MCF 10A (cell line): ENCODE results near the gene HSD3B1. TPM values are rescaled to one million over a fixed set of nuclear protein-coding genes. Genes with fewer than 3 reads are reported as not detected.

Experiments used
- BruUV-seq: library from RNA; stranded (reverse); fragments of 400-500 nt; replicated peaks from 2 replicates; lab custom pipeline; 2021; lab: Mats Ljungman, UMichigan
- CTCF ChIA-PET: fragments of 300-600 bp; sonication (Branson Sonifier 250); formaldehyde crosslinking; extraction: SDS; loops from one replicate; lab custom pipeline; 2021; ENCODE audit warnings: antibody characterized with exemption, inconsistent platforms; lab: Yijun Ruan, JAX
- POLR2A ChIA-PET: fragments of 300-600, 350-650 bp; sonication (Branson Sonifier 250); formaldehyde crosslinking; extraction: SDS; loops from one replicate; lab custom pipeline; 2020; ENCODE audit warnings: antibody characterized with exemption, inconsistent platforms; lab: Yijun Ruan, JAX
- DNase-seq: peaks from one replicate; pipeline ENCODE4 v3.0.0-alpha.2; 2018; ENCODE audit not compliant: unreplicated experiment
- H3K27ac Mint-ChIP-seq: one replicate; pipeline ENCODE4 v1.8.0; 2022; ENCODE audit warnings: mild to moderate bottlenecking, low read depth, mixed read lengths; ENCODE audit not compliant: unreplicated experiment
- H3K27me3 Mint-ChIP-seq: one replicate; pipeline ENCODE4 v1.8.0; 2022; ENCODE audit warnings: mixed read lengths; ENCODE audit not compliant: insufficient read depth, unreplicated experiment
- H3K36me3 Mint-ChIP-seq: one replicate; pipeline ENCODE4 v1.8.0; 2022; ENCODE audit warnings: mild to moderate bottlenecking, moderate library complexity, mixed read lengths; ENCODE audit not compliant: insufficient read depth, unreplicated experiment
- H3K4me1 Mint-ChIP-seq: one replicate; pipeline ENCODE4 v1.8.0; 2022; ENCODE audit warnings: mixed read lengths; ENCODE audit not compliant: insufficient read depth, unreplicated experiment
- H3K4me3 Mint-ChIP-seq: one replicate; pipeline ENCODE4 v1.8.0; 2022; ENCODE audit warnings: mild to moderate bottlenecking, moderate library complexity, mixed read lengths; ENCODE audit not compliant: unreplicated experiment
- H3K9me3 Mint-ChIP-seq: one replicate; pipeline ENCODE4 v1.8.0; 2022; ENCODE audit warnings: mixed read lengths; ENCODE audit not compliant: unreplicated experiment
- CTCF ChIP-seq: fragments of 200-600 bp; IDR thresholded peaks from one replicate; pipeline ENCODE4 v1.8.0; 2022; ENCODE audit warnings: antibody characterized with exemption, mild to moderate bottlenecking; ENCODE audit not compliant: unreplicated experiment
- intact Hi-C: fragments of 100-400 bp; cut with micrococcal nuclease; formaldehyde crosslinking; loops from 2 replicates; pipeline ENCODE4 v1.14.1; 2022
- total RNA-seq: library from RNA; stranded (reverse); gene quantifications from 2 replicates; pipeline ENCODE4 v1.2.3, GENCODE V29; 2022

The HSD3B1 gene
- total RNA-seq, 1 experiment from 2014 or later: not detected

- H3K9me3 Mint-ChIP-seq: peaks cover 1% of the 10 kb centered on the region
- H3K27ac Mint-ChIP-seq: no peak overlapping the region
- intact Hi-C loops: no loop called here
- no peaks in the 10 kb centered on the region for H3K4me1 Mint-ChIP-seq
- H3K36me3 Mint-ChIP-seq: no peaks in the 10 kb centered on the region
- ChIA-PET POLR2A (no interaction called here), CTCF (interaction anchor here (0.6 to 1.9 kb wide), 2 partner anchors 13 to 1362 kb away, joined by 3 to 7 read pairs; no protein-coding TSS in a partner anchor)
- no TSS peak for BruUV-seq
- no peak overlapping the region for H3K4me3 Mint-ChIP-seq
- H3K27me3 Mint-ChIP-seq: peaks cover 4% of the 10 kb centered on the region
- no peak for DNase-seq
- no peak for TF ChIP-seq CTCF
These were observed 17.8 kb upstream of the HSD3B1 start for GRCh38 chr1:119489201-119489600.

- Mint-ChIP-seq H3K36me3 (no peaks in the 10 kb centered on the region), H3K27me3 (peaks cover 11% of the 10 kb centered on the region), H3K4me1 (no peaks in the 10 kb centered on the region), H3K9me3 (peaks cover 6% of the 10 kb centered on the region), H3K27ac (no peak overlapping the region), H3K4me3 (no peak overlapping the region)
- POLR2A ChIA-PET: no interaction called here
- no TSS peak for BruUV-seq
- CTCF ChIA-PET: no interaction called here
- DNase-seq: no peak
- intact Hi-C loops: no loop called here
- no peak for TF ChIP-seq CTCF
These were observed 16.1 kb upstream of the HSD3B1 start for GRCh38 chr1:119490925-119491324.

GRCh38 chr1:119492763-119493162, 14.2 kb upstream of the HSD3B1 start:
- H3K27ac Mint-ChIP-seq: no peak overlapping the region
- ChIA-PET CTCF (interaction anchor here (0.6 kb wide), 1 partner anchor 12 kb away, joined by 3 read pairs; no protein-coding TSS in a partner anchor), POLR2A (no interaction called here)
- peaks cover 11% of the 10 kb centered on the region for H3K27me3 Mint-ChIP-seq
- no peaks in the 10 kb centered on the region for H3K4me1 Mint-ChIP-seq
- peaks cover 6% of the 10 kb centered on the region for H3K9me3 Mint-ChIP-seq
- no peak for DNase-seq
- no peak for TF ChIP-seq CTCF
- BruUV-seq: no TSS peak
- H3K4me3 Mint-ChIP-seq: no peak overlapping the region
- intact Hi-C loops: no loop called here
- no peaks in the 10 kb centered on the region for H3K36me3 Mint-ChIP-seq

GRCh38 chr1:119504831-119505230, 2.2 kb upstream of the HSD3B1 start:
- H3K27ac Mint-ChIP-seq: no peak overlapping the region
- intact Hi-C loops: no loop called here
- POLR2A ChIA-PET: interaction anchor here (0.6 kb wide), 1 partner anchor 174 kb away, joined by 3 read pairs; no protein-coding TSS in a partner anchor
- H3K4me1 Mint-ChIP-seq: no peaks in the 10 kb centered on the region
- no peak for DNase-seq
- H3K9me3 Mint-ChIP-seq: no peaks in the 10 kb centered on the region
- TF ChIP-seq CTCF: no peak
- BruUV-seq: no TSS peak
- peaks cover 12% of the 10 kb centered on the region for H3K27me3 Mint-ChIP-seq
- CTCF ChIA-PET: interaction anchor here (0.7 kb wide), 1 partner anchor 770 kb away, joined by 3 read pairs; no protein-coding TSS in a partner anchor
- no peak overlapping the region for H3K4me3 Mint-ChIP-seq
- no peaks in the 10 kb centered on the region for H3K36me3 Mint-ChIP-seq
